Stomach (tissue), 9 donors: ENCODE data around the gene PROSER1. TPM values are rescaled to one million over a fixed set of nuclear protein-coding genes. Genes with fewer than 3 reads are reported as not detected.

Source experiments
- DNase-seq, 2 donors: peaks; one replicate each; pipeline versions ENCODE4 v3.0.0 to v3.0.0-alpha.2; 2013 to 2019
- H3K27ac ChIP-seq, 5 donors: fragments of 200-600 bp in 4 of 5; sonication (generic) in 4 of 5; one replicate each; pipeline ENCODE4 v1.5.1; 2013 to 2019; ENCODE audit warnings: mild to moderate bottlenecking in 1 of 5, moderate library complexity in 1 of 5
- H3K27me3 ChIP-seq, 3 donors: fragments of 200-600 bp; sonication (generic); one replicate each; pipeline ENCODE4 v1.5.1; 2017 to 2019; ENCODE audit warnings: mixed run types in 1 of 3
- H3K36me3 ChIP-seq, 4 donors: fragments of 200-600 bp; sonication (generic); 1 replicate in 3 of 4; 2 replicates in 1 of 4; pipeline ENCODE4 v1.5.1; 2016 to 2019
- H3K4me1 ChIP-seq, 4 donors: fragments of 200-600 bp; sonication (generic); one replicate each; pipeline ENCODE4 v1.5.1; 2016 to 2019
- H3K4me3 ChIP-seq, 4 donors: fragments of 200-600 bp; sonication (generic) in 3 of 4; one replicate each; pipeline ENCODE4 v1.5.1; 2016 to 2019; ENCODE audit warnings: mild to moderate bottlenecking in 1 of 4
- H3K9me3 ChIP-seq, 4 donors: fragments of 200-600 bp; sonication (generic); one replicate each; pipeline ENCODE4 v1.5.1; 2016 to 2019
- EP300 ChIP-seq: sonication (generic); formaldehyde crosslinking; IDR thresholded peaks from one replicate; pipeline ENCODE4 v1.6.1; 2017; ENCODE audit warnings: antibody characterized with exemption
- POLR2A ChIP-seq, 4 donors: fragments of 450-650 bp; IDR thresholded peaks; one replicate each; pipeline ENCODE4 v1.6.1; 2016; ENCODE audit warnings: antibody characterized with exemption in 4 of 4, control low read depth in 2 of 4, mild to moderate bottlenecking in 1 of 4, moderate library complexity in 1 of 4
- POLR2AphosphoS5 ChIP-seq, 3 donors: sonication (generic); formaldehyde crosslinking; IDR thresholded peaks; one replicate each; pipeline ENCODE4 v1.6.1; 2016; ENCODE audit warnings: antibody characterized with exemption in 3 of 3
- WGBS, 5 donors: extraction: QIAGEN DNeasy Blood & Tissue Kit in 3 of 5; methylation state at CpG; one replicate each; pipeline versions ENCODE4 v1.1.5 to v1.1.7; 2013 to 2018; 5-methylcytosine and 5-hydroxymethylcytosine counted together
- intact Hi-C: fragments of 100-400 bp; cut with DNase I; formaldehyde crosslinking; loops from one replicate; pipeline ENCODE4 v1.15.1; 2023; ENCODE audit warnings: low total_unique reads
- polyA plus RNA-seq, 3 donors: library from polyadenylated mRNA; stranded (reverse); fragments of 200-250 nt; gene quantifications; one replicate each; pipeline ENCODE4 v1.2.3, GENCODE V29; 2013
- total RNA-seq, 5 donors: library from RNA; depleted of rRNA; stranded (reverse); fragments of >200 nt; gene quantifications; one replicate each; pipeline versions ENCODE4 v1.1.0 to v1.2.3, GENCODE V29; 2014 to 2016
- TF ChIP-seq, protein P1 (sequence below), 7 experiments: fragments of 450-650 bp in 4 of 7; fragments of 200-600 bp in 3 of 7; sonication (generic) in 3 of 7; IDR thresholded peaks; one replicate each; pipeline ENCODE4 v1.5.1; 2016 to 2019; ENCODE audit warnings: antibody characterized with exemption in 7 of 7, control low read depth in 2 of 7, mild to moderate bottlenecking in 1 of 7
- donor health status: healthy with polysubstance abuse.
- donor health status: Bipolar disorder and iron deficiency.
- donor health status: healthy.

Gene PROSER1
- total and polyA plus RNA-seq, 8 donors = 5.7 to 176 (median 13.3) TPM

DNA sequence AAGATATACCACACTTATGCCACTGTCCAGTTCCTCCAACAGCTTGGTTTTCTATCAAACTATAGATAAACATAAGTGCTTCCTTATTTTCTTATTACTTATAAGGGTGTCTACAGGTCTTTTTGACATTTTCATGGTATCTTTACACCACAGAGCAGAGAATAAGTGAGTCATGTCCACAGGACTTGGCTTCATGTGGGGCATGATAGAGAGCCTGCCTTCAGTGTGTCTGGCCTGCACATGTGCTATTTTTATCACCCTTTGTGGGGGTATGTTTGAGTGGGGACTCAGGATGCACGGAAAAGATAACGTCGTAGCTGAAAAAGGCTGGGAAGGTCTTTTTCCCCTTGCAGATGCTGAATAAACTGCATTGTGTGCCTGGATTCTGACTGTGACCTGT, 39.1 kb downstream of the PROSER1 start:
- H3K27ac ChIP-seq = no peak overlapping the region
- H3K9me3 ChIP-seq = no peaks in the 10 kb centered on the region
- H3K4me1 ChIP-seq = no peaks in the 10 kb centered on the region
- no peak for DNase-seq
- TF ChIP-seq POLR2AphosphoS5 (IDR thresholded peaks at IDR 0.05) = no peak
- intact Hi-C loops = no loop called here
- H3K36me3 ChIP-seq = no peaks in the 10 kb centered on the region
- 76 to 87% (median 83%) methylated on average over 3 of the region's 3 CpGs for WGBS, 5 donors
- no peaks in the 10 kb centered on the region for H3K27me3 ChIP-seq
- no peak overlapping the region for H3K4me3 ChIP-seq

DNA sequence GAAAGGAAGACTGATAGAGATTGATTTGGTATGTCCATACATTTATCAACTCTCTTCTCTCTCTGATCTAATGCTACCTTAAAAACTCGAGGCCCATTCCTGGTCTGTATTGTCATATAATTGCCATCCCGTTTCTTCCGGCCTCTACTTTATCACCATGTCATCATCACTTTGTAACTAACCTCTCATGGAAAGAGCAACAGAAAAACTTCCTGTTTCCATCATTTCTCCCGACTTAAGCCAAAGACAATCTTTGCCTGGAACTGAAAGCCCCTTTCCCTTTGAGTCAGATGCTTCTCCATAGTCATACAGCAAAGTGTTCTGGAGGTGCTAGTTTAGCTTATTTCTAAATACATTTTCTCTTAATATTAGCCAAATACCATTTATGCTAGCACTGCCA, 44.5 kb downstream of the PROSER1 start:
- Histone ChIP-seq H3K27ac (no peak overlapping the region), H3K9me3 (no peaks in the 10 kb centered on the region), H3K4me1 (no peaks in the 10 kb centered on the region), H3K36me3 (no peaks in the 10 kb centered on the region), H3K4me3 (no peak overlapping the region), H3K27me3 (no peaks in the 10 kb centered on the region)
- intact Hi-C loops = no loop called here
- 50 to 71% (median 65%) methylated on average over 4 of the region's 4 CpGs for WGBS, 5 donors
- no peak for TF ChIP-seq POLR2AphosphoS5 (IDR thresholded peaks at IDR 0.05)
- no peak for TF ChIP-seq EP300
- TF ChIP-seq POLR2A (IDR thresholded peaks at IDR 0.05) = no peak
- TF ChIP-seq, protein P1, sequence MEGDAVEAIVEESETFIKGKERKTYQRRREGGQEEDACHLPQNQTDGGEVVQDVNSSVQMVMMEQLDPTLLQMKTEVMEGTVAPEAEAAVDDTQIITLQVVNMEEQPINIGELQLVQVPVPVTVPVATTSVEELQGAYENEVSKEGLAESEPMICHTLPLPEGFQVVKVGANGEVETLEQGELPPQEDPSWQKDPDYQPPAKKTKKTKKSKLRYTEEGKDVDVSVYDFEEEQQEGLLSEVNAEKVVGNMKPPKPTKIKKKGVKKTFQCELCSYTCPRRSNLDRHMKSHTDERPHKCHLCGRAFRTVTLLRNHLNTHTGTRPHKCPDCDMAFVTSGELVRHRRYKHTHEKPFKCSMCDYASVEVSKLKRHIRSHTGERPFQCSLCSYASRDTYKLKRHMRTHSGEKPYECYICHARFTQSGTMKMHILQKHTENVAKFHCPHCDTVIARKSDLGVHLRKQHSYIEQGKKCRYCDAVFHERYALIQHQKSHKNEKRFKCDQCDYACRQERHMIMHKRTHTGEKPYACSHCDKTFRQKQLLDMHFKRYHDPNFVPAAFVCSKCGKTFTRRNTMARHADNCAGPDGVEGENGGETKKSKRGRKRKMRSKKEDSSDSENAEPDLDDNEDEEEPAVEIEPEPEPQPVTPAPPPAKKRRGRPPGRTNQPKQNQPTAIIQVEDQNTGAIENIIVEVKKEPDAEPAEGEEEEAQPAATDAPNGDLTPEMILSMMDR (IDR thresholded peaks at IDR 0.05) = no peak
- DNase-seq = no peak

DNA sequence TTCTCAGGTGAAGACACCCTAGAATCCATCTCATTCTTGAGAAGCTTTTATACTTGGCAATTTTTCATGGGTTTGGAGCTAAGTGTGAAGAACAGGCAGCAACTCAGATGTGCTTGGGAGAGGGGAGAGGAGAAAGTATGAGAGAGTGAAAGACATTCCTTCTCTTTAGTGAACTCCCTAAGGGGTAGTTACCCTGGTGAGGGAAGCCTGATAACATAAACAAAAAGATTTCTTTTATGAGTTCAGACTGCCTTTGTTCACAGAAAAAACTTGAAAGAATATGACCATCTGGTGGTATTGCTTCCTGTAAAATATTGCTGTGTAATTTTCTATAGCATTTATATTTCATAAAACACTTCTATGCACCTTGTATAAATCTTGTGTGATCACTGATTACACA, 47.2 kb downstream of the PROSER1 start, which contains the start of gene STOML3:
Gene STOML3 (minus strand): TSS at position 139 of the 400 bp plus-strand sequence. CDS start 110 bp downstream, at position 29.
- Histone ChIP-seq H3K27ac (no peak within 1 kb of the TSS), H3K36me3 (no peaks in the 10 kb centered on the region)
- intact Hi-C loops = no loop called here

DNA sequence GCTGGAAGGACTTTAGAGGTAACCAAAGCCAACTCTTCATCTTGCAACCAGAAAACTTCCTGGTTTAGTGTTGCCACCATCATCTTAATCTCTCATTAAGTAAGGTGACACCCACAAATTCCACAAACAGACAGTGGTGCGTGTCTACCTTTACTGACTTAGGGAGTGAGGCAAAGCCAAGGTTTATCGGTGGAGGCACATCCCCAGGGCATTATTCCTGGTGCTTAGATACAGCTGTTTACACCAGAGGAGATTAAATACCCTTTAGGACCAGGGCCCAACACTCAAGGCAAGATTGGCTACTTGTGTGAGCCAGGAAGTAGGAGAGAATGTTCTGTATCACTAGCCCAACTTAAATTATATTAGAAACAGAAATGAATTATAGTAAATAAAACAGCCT, 56.8 kb downstream of the PROSER1 start:
- intact Hi-C loops = no loop called here
- Histone ChIP-seq H3K4me3 (no peak overlapping the region), H3K9me3 (peaks cover 0 to 18% (median 10%) of the 10 kb centered on the region in 4 donors), H3K27me3 (no peaks in the 10 kb centered on the region), H3K27ac (peak overlapping the region in 1 of 5 donors; percentile 55), H3K36me3 (no peaks in the 10 kb centered on the region), H3K4me1 (no peaks in the 10 kb centered on the region)
- 47 to 56% (median 51%) methylated on average over 2 of the region's 2 CpGs for WGBS, 5 donors
- DNase-seq = no peak
- TF ChIP-seq POLR2AphosphoS5 (IDR thresholded peaks at IDR 0.05) (no peak), POLR2A (IDR thresholded peaks at IDR 0.05) (no peak)
- TF ChIP-seq, protein P1 (IDR thresholded peaks at IDR 0.05) = no peak

More for the DNA sequence above, 47.2 kb downstream of the PROSER1 start, which contains the start of gene STOML3:
- Histone ChIP-seq H3K9me3 (no peaks in the 10 kb centered on the region), H3K4me1 (no peaks in the 10 kb centered on the region), H3K4me3 (no peak within 1 kb of the TSS), H3K27me3 (no peaks in the 10 kb centered on the region)
- TF ChIP-seq, protein P1 (IDR thresholded peaks at IDR 0.05) = no peak
- TF ChIP-seq POLR2AphosphoS5 (IDR thresholded peaks at IDR 0.05) (no peak), EP300 (no peak), POLR2A (IDR thresholded peaks at IDR 0.05) (no peak)
- DNase-seq = peak in 1 of 2 donors; percentile 10

DNA sequence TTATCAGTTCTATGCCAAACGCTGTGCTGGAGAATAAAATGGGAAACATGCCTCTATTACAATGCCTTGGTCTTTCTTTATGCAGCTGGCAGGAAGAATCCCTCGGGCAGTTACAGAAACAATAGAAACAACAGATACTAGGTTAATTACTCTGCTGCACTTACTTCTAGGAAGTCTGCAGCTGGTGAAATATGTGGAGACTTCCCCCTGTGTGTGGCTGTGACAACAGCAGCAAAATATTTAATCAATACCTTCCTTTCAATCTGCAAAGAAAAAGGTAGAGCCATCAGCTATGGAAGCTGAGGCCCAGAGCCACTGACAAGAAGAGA, 57.2 kb downstream of the PROSER1 start:
- intact Hi-C loops = no loop called here
- 22 to 48% (median 31%) methylated on average over 2 of the region's 2 CpGs for WGBS, 5 donors
- no peak for DNase-seq
- no peaks in the 10 kb centered on the region for H3K36me3 ChIP-seq
- peak overlapping the region in 1 of 5 donors; percentile 55 for H3K27ac ChIP-seq
- TF ChIP-seq EP300 (no peak), POLR2AphosphoS5 (IDR thresholded peaks at IDR 0.05) (no peak), POLR2A (IDR thresholded peaks at IDR 0.05) (no peak)
- TF ChIP-seq, protein P1 (IDR thresholded peaks at IDR 0.05) = no peak
- H3K27me3 ChIP-seq = no peaks in the 10 kb centered on the region
- H3K4me3 ChIP-seq = no peak overlapping the region
- H3K4me1 ChIP-seq = no peaks in the 10 kb centered on the region
- peaks cover 0 to 18% (median 10%) of the 10 kb centered on the region in 4 donors for H3K9me3 ChIP-seq
